Neuron (in vitro differentiated cells): Measurements from ENCODE around the gene NEUROD6.

ENCODE experiments used
- H2AFZ ChIP-seq: one replicate; pipeline ENCODE4 v1.6.1; 2013; ENCODE audit warnings: low read depth, mild to moderate bottlenecking, inconsistent platforms, low read length, moderate library complexity
- H3K27me3 ChIP-seq: one replicate; pipeline ENCODE4 v1.6.1; 2013; ENCODE audit warnings: low read length; ENCODE audit not compliant: insufficient read depth
- H3K36me3 ChIP-seq: one replicate; pipeline ENCODE4 v1.6.1; 2013; ENCODE audit warnings: low read length; ENCODE audit not compliant: insufficient read depth
- H3K4me1 ChIP-seq: one replicate; pipeline ENCODE4 v1.6.1; 2013; ENCODE audit warnings: low read length; ENCODE audit not compliant: insufficient read depth
- H3K4me3 ChIP-seq: 2 replicates; pipeline ENCODE4 v1.5.1; 2013; ENCODE audit warnings: mild to moderate bottlenecking, low read length, moderate library complexity
- H3K9me3 ChIP-seq: one replicate; pipeline ENCODE4 v1.6.1; 2013; ENCODE audit warnings: low read length

The NEUROD6 gene

DNA sequence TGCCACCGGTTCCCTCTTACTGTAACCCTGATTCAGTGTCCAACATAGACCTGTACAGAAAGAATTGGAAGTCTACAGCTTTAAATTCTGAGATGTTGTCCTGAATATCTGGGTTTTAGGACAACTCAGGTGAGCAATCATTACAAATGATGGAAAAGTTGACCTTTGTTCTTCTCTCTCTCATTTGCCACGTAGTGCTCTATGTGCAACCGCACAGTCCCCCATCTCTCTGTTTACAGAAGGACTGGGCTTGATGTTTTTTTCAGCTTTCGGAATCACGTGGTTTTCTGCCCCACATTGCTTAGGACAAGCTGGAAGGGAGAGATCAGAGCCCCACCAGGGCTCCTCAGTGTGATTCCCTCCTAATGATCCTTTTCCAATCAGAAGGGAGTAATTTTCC lies 22.2 kb downstream of the NEUROD6 start:
- Histone ChIP-seq H3K4me3 (no peak overlapping the region), H2AFZ (no peak overlapping the region), H3K9me3 (no peaks in the 10 kb centered on the region), H3K27me3 (no peaks in the 10 kb centered on the region), H3K4me1 (no peaks in the 10 kb centered on the region), H3K36me3 (no peaks in the 10 kb centered on the region)

DNA sequence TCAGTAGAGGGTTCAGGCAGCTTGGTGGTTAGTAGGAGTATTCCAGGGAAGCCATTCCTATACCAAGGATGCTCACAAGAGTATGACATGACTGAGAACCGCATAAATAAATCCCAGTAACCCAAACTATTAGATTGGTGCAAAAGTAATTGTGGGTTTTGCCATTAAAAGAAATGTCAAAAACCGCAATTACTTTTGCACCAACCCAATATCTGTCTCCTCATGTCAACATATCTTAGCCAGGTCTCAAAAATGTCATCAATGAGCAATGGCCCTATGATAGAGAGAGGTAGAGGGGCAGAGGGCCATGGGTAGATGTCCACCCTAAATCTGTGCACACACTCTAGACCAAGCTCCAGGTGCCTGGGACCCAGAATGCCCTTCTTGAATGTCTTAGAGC lies 23.6 kb downstream of the NEUROD6 start:
- Histone ChIP-seq H3K4me3 (no peak overlapping the region), H2AFZ (no peak overlapping the region), H3K9me3 (no peaks in the 10 kb centered on the region), H3K36me3 (no peaks in the 10 kb centered on the region), H3K27me3 (no peaks in the 10 kb centered on the region), H3K4me1 (no peaks in the 10 kb centered on the region)

DNA sequence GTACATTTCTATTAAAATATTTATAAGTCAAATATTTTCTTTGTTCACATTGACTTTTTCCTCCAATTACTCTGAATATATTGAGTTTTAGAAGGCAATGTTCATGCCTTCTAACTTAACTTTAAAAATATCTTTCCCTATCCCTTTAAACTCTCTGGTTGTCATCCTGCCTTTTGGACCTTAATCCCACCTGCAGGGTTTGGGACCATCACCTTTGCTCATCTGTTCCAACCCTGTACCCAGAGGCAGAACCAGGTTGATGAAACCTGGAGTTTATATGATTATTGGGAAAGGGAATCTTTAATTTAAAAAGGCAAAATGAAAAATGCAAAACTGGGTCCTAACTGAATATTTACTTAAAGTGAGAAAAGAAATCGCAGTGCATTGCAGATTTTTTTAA lies 24.8 kb downstream of the NEUROD6 start:
- no peak overlapping the region for H2AFZ ChIP-seq
- no peaks in the 10 kb centered on the region for H3K4me1 ChIP-seq
- no peaks in the 10 kb centered on the region for H3K27me3 ChIP-seq
- H3K9me3 ChIP-seq: no peaks in the 10 kb centered on the region
- no peaks in the 10 kb centered on the region for H3K36me3 ChIP-seq
- no peak overlapping the region for H3K4me3 ChIP-seq

DNA sequence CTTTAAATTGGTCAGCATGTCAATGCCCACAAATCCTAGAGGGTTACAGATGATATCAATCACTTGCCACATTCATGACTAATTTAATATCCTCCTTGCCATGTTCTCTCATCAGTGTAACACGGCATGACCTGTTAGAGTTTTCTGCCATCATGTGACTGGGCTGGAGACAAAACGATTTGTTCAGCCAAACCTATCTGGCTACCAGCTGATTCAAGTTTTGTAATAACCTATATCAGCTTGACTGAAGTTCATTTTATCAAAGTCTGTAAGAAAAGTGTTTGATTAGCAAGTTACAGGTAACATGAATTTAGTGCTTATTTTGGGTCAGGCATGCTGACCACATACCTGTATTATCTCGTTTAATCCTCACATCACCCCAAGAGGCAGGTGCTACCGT lies 25.7 kb downstream of the NEUROD6 start:
- Histone ChIP-seq H3K4me1 (no peaks in the 10 kb centered on the region), H3K27me3 (no peaks in the 10 kb centered on the region), H3K4me3 (no peak overlapping the region), H2AFZ (no peak overlapping the region), H3K36me3 (no peaks in the 10 kb centered on the region), H3K9me3 (no peaks in the 10 kb centered on the region)

DNA sequence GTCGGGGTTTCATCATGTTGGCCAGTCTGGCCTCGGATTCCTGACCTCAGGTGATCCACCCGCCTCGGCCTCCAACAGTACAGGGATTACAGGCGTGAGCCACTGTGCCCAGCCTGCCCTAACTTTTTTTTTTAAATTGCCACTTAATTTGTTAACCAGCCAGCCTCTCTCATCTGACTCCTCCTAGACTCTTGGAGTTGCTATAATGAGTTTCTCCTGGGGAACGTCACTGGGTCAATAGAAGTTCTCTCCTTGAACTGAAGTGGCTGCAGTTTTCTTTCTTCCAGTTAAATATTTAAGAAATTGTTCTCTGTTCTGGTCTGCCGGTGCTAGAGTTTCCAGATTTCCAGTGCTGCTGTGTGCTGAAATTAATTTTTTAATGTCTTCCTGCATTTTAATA lies 27.6 kb downstream of the NEUROD6 start:
- Histone ChIP-seq H3K27me3 (no peaks in the 10 kb centered on the region), H3K4me1 (no peaks in the 10 kb centered on the region), H3K4me3 (no peak overlapping the region), H3K36me3 (no peaks in the 10 kb centered on the region), H3K9me3 (no peaks in the 10 kb centered on the region), H2AFZ (no peak overlapping the region)

DNA sequence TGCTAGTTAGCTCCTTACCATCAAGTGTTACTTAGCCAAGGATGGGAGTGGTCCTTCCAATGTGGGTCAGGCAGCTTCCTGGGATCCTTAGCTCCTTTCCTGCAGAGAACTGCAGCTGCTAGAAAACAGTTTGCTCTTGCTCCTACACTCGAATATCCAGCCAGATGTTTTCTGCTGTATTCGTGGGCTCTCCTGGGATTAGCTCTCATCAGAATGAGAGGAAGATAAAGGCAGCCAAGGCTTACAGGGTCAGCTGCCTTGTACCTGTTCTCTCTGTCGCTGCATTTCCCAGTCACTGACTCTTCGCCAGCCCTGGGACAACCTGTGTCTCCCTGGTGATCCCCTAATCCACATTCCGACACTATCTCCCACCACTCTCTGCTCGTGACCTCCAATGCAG lies 29.0 kb downstream of the NEUROD6 start:
- no peaks in the 10 kb centered on the region for H3K4me1 ChIP-seq
- H2AFZ ChIP-seq: no peak overlapping the region
- H3K36me3 ChIP-seq: no peaks in the 10 kb centered on the region
- no peak overlapping the region for H3K4me3 ChIP-seq
- H3K27me3 ChIP-seq: no peaks in the 10 kb centered on the region
- H3K9me3 ChIP-seq: no peaks in the 10 kb centered on the region

DNA sequence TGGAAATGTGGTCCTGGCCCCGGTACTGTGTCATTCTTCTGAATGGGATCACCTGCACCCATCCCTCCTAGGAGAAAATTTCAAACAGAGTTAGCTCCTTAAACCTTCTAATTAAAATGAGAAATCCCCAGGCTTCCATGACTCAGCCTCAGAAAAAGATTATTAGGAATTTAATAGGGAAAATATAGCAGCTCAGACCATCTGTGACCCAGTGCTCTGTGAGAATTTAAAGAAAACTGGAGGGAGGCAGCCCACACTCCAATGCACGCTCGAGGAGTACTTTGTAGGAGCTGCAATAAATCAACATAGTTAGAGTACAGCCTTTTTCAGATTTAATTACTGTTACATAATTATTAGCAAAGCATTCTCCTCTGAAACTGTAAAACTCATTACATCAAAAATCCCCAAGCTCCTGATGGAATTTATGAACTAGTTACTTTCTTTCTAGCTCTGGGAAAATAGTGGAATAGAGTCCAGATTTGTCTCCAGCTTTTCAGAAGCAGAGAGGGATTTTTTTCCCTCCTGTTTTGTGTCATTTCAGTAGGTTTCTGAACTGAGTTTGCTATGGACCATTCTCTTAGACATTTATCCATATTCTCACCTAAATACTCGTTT lies 30.1 kb downstream of the NEUROD6 start:
- Histone ChIP-seq H2AFZ (no peak overlapping the region), H3K36me3 (no peaks in the 10 kb centered on the region), H3K4me1 (no peaks in the 10 kb centered on the region), H3K4me3 (no peak overlapping the region), H3K9me3 (no peaks in the 10 kb centered on the region), H3K27me3 (no peaks in the 10 kb centered on the region)

DNA sequence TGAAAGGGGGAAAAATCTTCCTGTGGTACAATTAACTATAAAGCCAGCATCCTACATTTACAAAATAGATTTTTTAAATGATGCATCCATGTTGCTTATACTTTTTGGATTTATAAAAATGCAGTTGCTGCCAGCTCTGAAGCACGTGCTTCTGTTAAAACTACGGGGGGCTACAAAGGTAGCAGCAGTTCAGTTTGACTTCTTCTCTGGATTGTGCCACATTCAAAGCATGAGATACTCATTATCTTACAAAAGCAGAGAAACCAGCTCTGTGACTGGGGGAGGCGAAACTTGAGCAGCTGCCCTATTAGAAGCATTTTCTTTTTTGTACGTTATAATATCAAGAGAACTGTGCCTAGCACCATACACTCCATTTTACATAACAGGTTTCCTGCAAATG lies 31.1 kb downstream of the NEUROD6 start:
- H3K4me3 ChIP-seq: no peak overlapping the region
- no peaks in the 10 kb centered on the region for H3K9me3 ChIP-seq
- no peaks in the 10 kb centered on the region for H3K36me3 ChIP-seq
- no peak overlapping the region for H2AFZ ChIP-seq
- H3K27me3 ChIP-seq: no peaks in the 10 kb centered on the region
- no peaks in the 10 kb centered on the region for H3K4me1 ChIP-seq

DNA sequence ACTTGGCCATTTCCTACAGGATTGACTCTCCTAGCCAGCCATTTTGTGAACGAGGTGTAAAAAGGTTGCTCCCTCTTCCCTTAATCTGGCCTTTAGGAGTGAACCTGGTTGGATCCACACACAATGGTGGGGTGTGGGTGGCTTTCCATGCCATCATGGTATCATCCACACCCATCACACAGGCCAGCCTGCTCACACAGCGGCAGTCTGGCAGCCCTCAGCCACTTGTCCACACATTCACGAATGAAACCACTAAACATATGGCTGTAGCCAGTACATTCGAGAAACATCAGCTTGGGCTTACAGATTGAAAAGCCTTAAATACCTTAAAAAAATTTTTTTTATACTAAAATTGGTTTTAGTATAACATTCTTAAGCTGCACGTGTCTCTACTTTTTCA lies 31.9 kb downstream of the NEUROD6 start:
- Histone ChIP-seq H3K4me3 (no peak overlapping the region), H3K36me3 (no peaks in the 10 kb centered on the region), H2AFZ (no peak overlapping the region), H3K27me3 (no peaks in the 10 kb centered on the region), H3K4me1 (no peaks in the 10 kb centered on the region), H3K9me3 (no peaks in the 10 kb centered on the region)

DNA sequence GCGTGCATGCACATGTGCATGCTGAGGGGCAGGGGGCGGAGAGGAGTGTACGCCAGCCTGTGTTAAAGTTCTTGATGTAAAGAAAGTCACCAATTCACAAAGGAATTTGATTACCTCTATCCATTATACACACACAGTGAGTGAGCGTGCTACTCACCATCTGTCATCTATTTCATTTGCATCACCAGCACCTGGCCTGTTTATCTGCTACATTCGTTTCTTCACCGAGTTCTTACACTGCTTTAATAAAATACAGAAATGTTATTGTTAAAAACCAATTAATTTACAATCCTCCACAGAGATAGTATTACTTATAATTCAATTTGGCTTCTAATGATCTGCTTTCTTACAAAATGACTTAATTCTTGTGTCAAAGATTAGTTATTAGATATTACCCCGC lies 32.6 kb downstream of the NEUROD6 start:
- no peak overlapping the region for H3K4me3 ChIP-seq
- H3K4me1 ChIP-seq: no peaks in the 10 kb centered on the region
- H3K27me3 ChIP-seq: no peaks in the 10 kb centered on the region
- H3K9me3 ChIP-seq: no peaks in the 10 kb centered on the region
- H2AFZ ChIP-seq: no peak overlapping the region
- H3K36me3 ChIP-seq: no peaks in the 10 kb centered on the region

DNA sequence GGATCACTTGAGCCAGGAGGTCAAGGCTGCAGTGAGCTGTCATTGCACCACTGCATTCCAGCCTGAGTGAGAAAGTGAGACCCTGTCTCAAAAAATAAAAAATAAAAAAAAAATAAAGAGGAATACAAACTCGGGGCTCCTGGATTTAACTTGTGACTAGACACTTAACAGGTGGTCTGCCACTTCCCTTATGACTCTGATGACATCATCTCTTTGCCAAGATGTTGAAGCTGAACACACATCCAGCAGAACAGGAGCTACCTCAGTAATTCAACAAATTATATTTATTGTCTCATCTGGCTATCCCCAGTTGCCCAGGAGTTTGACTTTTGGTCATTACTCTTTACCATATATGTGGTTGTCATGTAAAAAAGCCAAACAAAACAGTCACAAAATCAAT lies 35.3 kb downstream of the NEUROD6 start:
- no peak overlapping the region for H2AFZ ChIP-seq
- H3K4me3 ChIP-seq: no peak overlapping the region
- H3K9me3 ChIP-seq: no peaks in the 10 kb centered on the region
- H3K27me3 ChIP-seq: no peaks in the 10 kb centered on the region
- H3K4me1 ChIP-seq: no peaks in the 10 kb centered on the region
- H3K36me3 ChIP-seq: no peaks in the 10 kb centered on the region

DNA sequence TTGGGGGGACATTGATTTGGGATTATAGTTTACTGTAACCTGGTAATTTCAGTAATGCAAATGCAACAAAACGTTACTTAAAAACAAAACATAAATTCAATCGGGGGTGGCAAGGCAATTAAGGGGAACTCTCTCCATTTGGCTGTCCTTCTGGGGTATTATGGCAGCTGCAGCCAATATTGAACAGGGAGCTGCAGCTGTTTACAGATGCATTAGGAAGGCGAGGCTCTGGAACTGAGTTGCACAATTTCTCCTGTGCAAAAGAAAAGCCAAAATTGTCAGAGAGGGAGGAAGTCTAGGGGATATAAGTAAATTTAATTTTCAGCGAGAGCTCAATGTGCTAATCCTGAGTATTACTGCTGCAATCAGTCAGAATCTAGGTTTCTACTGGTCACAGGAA lies 36.1 kb downstream of the NEUROD6 start:
- Histone ChIP-seq H3K4me1 (no peaks in the 10 kb centered on the region), H3K9me3 (no peaks in the 10 kb centered on the region), H3K27me3 (no peaks in the 10 kb centered on the region), H3K36me3 (no peaks in the 10 kb centered on the region), H2AFZ (no peak overlapping the region), H3K4me3 (no peak overlapping the region)

DNA sequence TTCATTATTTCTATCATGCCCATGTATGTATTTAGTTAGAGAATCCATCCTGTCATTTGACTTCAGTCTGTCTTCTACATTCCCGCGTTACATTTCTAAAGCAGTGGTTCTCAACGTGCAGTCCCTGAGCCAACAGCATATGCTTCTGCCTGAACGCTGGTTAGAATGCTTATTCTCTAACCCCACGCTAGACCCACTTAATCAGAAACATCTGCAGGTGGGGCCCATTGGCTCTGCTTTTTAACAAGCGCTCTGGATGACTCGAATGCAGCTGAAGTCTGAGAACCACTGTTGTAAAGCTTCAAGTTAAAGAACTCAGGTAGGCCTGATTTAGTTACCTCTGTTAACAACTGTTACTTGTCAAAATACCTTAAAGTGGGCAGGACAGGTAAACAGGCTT lies 38.2 kb downstream of the NEUROD6 start:
- no peak overlapping the region for H2AFZ ChIP-seq
- no peak overlapping the region for H3K4me3 ChIP-seq
- no peaks in the 10 kb centered on the region for H3K36me3 ChIP-seq
- H3K9me3 ChIP-seq: no peaks in the 10 kb centered on the region
- H3K4me1 ChIP-seq: no peaks in the 10 kb centered on the region
- H3K27me3 ChIP-seq: no peaks in the 10 kb centered on the region

DNA sequence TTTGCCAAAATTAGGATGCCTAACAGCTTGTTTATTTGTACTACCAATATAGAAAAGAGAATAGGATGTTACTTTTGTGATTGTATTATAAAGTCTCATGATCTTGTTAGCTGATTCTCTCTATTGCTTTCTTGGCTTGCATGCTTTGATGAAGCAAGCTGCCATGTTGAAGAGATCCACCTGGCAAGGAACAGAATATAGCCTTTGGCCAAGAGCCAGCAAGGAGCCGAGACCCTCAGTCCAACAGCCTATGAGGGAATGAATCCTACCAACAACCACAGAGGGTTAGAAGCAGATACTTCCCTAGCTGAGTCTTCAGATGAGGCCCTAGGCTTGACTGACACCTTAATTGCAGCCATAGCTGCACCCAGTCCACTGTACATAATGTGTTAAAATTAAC lies 41.2 kb downstream of the NEUROD6 start:
- Histone ChIP-seq H3K27me3 (no peaks in the 10 kb centered on the region), H3K36me3 (no peaks in the 10 kb centered on the region), H3K4me1 (no peaks in the 10 kb centered on the region), H3K9me3 (no peaks in the 10 kb centered on the region), H3K4me3 (no peak overlapping the region), H2AFZ (no peak overlapping the region)
